ENCODE data around the gene ASPG. TPM values are rescaled to one million over a fixed set of nuclear protein-coding genes. Genes with fewer than 3 reads are reported as not detected.

ASPG gene
- total and polyA plus RNA-seq, 5 experiments from 2014 or later = not detected

DNA sequence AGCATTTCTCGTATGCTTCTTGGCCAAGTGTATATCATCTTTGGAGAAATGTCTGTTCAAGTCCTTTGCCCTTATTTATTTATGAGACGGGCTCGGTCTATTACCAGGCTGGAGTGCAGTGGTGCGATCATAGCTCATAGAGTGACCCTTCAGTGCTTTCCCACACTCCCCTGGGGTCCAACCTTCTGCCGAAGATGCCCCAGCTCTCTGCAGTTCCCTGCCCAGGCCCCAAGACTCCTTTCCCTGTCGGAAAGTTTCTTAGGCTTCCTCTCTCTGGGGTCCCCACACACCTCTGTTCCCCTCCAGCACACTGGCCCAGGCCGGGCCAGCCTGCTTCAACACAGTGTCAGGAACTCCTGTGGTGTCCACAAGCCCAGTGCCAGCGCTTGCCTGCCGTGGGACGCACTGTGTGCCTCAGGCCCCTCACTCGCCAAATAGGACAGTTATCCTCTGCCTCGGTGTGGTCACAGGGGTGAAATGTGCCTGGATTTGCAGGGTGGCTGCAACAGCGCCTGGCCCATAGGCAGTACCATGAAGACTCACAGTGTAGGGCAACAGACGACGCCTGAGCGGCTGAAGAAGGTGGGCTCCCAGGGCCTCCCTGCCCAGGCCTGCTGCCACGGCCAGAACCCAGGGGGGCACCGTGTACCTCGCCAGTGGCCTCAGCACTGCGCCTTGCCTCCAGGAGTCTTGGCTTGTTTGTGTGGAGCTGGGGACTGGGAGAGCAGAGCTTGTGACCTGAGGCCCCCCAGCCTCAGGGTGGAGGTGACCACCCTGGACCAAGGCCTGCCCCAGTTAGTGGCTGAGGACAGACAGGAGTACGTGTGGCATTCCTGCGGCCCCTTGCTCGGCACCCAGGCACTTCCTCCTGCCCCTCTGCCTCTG, 4.9 kb upstream of the ASPG start:
- Mint-ChIP-seq H3K27me3 (peaks cover 9 to 24% (median 14%) of the 10 kb centered on the region in 5 donors), H3K9me3 (no peaks in the 10 kb centered on the region), H3K36me3 (peaks cover 0 to 3% (median 0%) of the 10 kb centered on the region in 3 donors), H3K4me1 (peaks cover 2 to 20% (median 13%) of the 10 kb centered on the region in 4 donors), H3K4me3 (no peak overlapping the region), H3K27ac (no peak overlapping the region)
- POLR2A ChIA-PET = no interaction called here
- DNase-seq = peak in 1 of 10 donors; percentile 45
- no peak for ATAC-seq

DNA sequence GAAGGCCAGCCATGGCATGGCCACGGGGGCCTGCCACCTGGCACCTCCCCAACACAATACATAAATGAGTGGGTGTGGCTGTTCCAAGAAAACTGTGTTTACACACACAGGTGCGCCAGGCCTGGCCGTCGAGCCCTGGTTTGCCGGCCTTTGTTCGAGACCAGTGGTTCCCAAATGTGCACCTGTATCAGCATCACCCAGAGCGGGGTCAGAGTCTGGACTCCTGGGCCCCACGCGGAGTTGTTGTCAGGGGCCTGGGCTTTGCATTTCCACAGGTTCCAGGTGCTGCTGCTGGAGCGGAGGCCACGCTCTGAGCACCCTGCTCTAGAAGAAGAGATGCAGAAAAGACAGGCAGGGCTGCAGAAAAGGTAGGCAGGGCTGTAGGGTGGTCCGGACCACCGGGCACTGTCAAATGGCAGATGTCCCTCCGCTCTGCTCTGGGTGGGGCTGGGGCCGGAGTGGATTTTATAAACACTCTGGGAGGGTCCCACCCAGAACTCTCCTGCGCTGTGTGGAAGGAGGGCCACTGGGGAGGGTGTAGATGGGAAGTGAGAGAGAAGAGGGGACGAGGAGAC, 4.2 kb upstream of the ASPG start:
- peaks cover 0 to 3% (median 0%) of the 10 kb centered on the region in 3 donors for H3K36me3 Mint-ChIP-seq
- no peak for ATAC-seq
- no peaks in the 10 kb centered on the region for H3K9me3 Mint-ChIP-seq
- POLR2A ChIA-PET = no interaction called here
- H3K27me3 Mint-ChIP-seq = peaks cover 2 to 20% (median 12%) of the 10 kb centered on the region in 5 donors
- DNase-seq = peak in 2 of 10 donors; percentile 16 to 37
- no peak overlapping the region for H3K4me3 Mint-ChIP-seq
- H3K27ac Mint-ChIP-seq = no peak overlapping the region
- peaks cover 2 to 20% (median 13%) of the 10 kb centered on the region in 4 donors for H3K4me1 Mint-ChIP-seq

DNA sequence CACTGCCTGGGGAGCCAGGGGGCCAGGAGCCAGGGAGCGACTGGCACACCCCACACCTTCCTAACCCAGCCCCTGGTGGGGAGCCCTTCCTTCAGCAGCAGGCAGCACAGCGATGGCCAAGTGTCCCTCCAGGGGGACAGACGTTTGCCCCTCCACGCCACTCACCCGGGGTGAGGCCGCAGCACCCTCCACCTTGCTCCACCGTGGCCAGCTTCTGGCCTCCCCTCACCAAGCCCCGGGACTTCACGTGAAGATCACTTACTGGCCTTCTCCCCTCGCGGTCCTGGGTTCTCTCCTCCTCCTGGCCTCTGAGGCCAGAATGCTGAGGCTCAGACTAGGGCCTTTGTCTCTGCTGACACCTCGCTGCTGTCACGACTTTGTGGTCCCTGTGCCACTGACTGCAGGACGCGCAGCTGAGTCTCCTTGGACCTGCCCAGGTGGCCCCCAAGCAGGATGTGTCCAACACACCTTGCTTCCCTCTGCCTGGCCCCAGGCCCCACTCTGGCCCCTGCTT, 3.5 kb upstream of the ASPG start:
- POLR2A ChIA-PET = no interaction called here
- Mint-ChIP-seq H3K9me3 (no peaks in the 10 kb centered on the region), H3K27me3 (peaks cover 2 to 21% (median 10%) of the 10 kb centered on the region in 5 donors), H3K27ac (no peak overlapping the region), H3K36me3 (peaks cover 0 to 3% (median 0%) of the 10 kb centered on the region in 3 donors), H3K4me3 (no peak overlapping the region), H3K4me1 (peaks cover 2 to 20% (median 11%) of the 10 kb centered on the region in 4 donors)
- DNase-seq (peak in 1 of 10 donors; percentile 60), ATAC-seq (no peak)

DNA sequence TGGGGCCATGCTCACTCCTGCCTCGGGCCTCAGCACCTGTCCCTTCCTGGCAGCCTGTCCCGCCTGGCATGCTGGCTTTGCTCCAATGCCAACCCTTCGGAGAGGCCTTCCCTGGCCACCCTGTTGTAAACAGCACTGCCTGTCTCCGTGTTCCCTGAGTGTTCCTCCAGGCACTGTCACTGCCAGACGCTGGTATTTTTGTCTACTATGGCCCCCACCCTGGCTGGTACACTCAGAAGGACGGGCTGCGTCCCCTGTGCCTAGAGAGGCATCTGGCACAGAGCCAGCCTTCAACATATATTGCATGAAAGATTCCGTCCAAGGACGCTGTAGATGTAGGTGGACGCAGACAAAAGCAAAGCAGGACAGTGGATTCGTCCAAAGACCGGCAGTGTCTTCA, 2.7 kb upstream of the ASPG start:
- no peak overlapping the region for H3K4me3 Mint-ChIP-seq
- POLR2A ChIA-PET = no interaction called here
- H3K4me1 Mint-ChIP-seq = peaks cover 2 to 17% (median 9%) of the 10 kb centered on the region in 4 donors
- DNase-seq = peak in 1 of 10 donors; percentile 32
- ATAC-seq = no peak
- no peaks in the 10 kb centered on the region for H3K9me3 Mint-ChIP-seq
- peak overlapping the region in 1 of 10 donors; percentile 25 for H3K27ac Mint-ChIP-seq
- H3K36me3 Mint-ChIP-seq = peaks cover 0 to 3% (median 0%) of the 10 kb centered on the region in 3 donors
- peaks cover 6 to 27% (median 8%) of the 10 kb centered on the region in 5 donors for H3K27me3 Mint-ChIP-seq

DNA sequence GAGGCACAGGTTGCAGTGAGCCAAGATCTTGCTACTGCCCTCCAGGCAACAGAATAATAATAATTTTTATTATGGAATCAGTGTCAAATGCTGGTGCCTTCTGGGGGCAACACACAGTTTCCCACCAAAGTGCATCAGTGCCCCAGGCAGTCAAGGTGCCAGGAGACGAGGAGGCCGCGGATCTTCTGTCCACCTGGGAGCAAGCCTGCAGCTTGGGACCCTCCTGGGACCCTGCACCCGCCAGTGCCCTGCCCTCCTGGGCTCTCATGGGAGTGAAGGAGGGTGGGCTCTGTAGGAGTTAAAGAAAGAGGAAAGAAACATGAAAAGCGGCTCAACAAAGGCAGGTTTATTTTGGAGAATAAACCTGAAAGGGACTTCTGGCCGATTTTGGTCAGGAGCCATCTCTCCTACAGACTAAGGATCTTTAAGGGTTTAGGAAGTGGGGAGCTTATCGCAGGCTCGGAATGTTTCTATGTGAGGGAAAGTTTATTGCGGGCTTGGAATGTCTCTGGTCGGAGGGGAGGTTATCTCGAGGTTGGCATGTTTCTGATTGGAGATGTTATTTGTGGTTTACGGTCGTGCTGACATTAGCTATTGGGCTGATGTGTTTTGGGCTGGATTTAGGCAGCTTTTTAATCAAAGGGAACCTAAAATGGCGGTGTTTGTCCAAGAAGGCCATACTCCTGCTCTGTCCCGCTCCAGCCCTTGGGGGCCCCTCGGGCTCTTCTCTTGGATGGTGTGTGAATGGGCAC, 1.1 kb upstream of the ASPG start:
- DNase-seq (peak in 1 of 10 donors; percentile 42), ATAC-seq (no peak)
- Mint-ChIP-seq H3K36me3 (peaks cover 0 to 3% (median 0%) of the 10 kb centered on the region in 3 donors), H3K27ac (no peak overlapping the region), H3K4me1 (peaks cover 0 to 6% (median 2%) of the 10 kb centered on the region in 4 donors), H3K27me3 (peaks cover 5 to 28% (median 6%) of the 10 kb centered on the region in 5 donors), H3K4me3 (peak overlapping the region in 8 of 10 donors; percentile 8 to 75 (median 44)), H3K9me3 (no peaks in the 10 kb centered on the region)
- POLR2A ChIA-PET = no interaction called here

DNA sequence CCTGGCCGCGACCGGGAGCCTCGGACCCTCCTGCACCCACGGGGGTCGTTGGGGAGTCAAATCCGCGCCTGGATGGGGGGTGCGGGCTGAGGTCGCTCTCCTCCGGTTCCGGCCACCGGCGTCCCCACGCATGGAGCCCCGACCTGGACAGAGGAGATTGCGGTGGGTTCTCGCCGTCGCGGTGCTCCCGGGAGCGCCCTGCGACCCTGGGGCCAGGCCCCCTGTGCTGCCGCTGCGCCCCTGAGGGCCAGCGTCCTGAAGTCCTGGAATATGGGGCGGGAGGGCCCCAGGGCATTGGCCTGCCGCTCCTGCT, 345 bp downstream of the ASPG start:
- Mint-ChIP-seq H3K9me3 (no peaks in the 10 kb centered on the region), H3K4me1 (peaks cover 0 to 6% (median 2%) of the 10 kb centered on the region in 4 donors), H3K27ac (no peak overlapping the region), H3K4me3 (peak overlapping the region in 1 of 10 donors; percentile 26), H3K36me3 (peaks cover 0 to 3% (median 0%) of the 10 kb centered on the region in 3 donors), H3K27me3 (peaks cover 5 to 28% (median 6%) of the 10 kb centered on the region in 5 donors)
- ATAC-seq (no peak), DNase-seq (peak in 1 of 10 donors; percentile 3)
- POLR2A ChIA-PET = no interaction called here

DNA sequence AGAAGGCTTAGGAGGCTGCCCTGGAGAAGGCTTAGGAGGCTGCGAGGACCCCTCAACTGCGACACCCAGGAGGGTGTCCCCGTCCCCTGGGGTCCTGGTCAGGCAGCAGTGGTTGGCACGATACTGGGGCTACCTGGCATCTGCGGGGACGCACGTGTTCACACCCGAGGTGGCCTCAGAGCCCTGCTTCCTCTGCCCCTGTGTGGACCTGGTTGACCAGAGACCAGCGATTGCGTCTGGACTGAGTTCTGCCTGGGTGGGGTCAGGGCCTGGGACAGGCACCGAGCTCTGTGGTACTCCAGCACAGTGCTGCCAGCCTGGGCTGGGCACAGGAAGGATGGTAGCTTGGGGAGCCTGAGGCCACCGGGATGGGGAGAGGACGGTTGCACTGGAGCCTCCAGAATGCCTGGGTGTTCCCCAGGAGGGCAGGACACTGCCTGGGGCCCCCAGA, 735 bp downstream of the ASPG start:
- Mint-ChIP-seq H3K36me3 (peaks cover 0 to 3% (median 0%) of the 10 kb centered on the region in 3 donors), H3K27me3 (peaks cover 5 to 28% (median 6%) of the 10 kb centered on the region in 5 donors), H3K4me1 (peaks cover 0 to 6% (median 2%) of the 10 kb centered on the region in 4 donors), H3K9me3 (no peaks in the 10 kb centered on the region), H3K27ac (no peak overlapping the region), H3K4me3 (peak overlapping the region in 3 of 10 donors; percentile 39 to 57 (median 49))
- POLR2A ChIA-PET = no interaction called here
- DNase-seq (peak in 3 of 10 donors; percentile 1 to 50 (median 15)), ATAC-seq (no peak)

DNA sequence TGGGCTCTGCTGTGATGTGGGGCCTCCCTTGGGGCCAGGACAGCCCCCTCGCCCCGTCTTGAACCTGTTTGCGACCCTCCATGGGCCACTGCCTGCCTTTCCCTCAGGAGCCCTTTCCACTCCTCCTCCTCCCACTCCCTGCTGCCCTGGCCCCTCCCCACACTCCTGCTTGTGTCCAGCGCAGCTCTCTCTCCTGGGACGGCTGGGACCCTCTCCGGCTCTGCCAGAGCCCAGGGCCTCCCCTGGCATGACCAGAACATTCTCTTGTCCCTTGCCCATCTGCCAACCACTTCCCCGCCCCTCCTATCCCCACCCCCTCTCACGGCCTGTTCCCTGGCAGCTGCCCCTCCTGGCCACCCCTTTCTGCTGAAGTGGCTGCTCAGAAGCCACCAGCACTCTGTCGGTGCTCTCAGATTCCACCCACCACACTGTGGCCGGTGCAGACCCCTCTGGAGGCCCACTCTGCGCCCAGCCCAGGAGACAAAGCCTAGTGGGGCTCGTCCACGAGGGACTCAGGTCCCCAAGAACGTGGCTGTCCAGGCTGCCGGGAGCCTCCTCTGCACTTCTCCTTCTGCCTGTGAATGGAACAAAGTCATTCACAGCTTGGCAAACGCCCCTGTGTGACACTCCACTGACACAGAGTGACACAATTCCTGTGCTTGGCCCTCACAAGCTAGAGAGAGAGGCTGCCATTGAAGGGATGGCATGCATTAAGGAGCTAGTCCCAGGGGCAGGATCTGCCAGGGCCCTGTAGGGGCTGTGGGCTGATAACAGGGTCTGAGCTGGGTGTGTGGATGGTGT, 1.4 kb downstream of the ASPG start:
- Mint-ChIP-seq H3K4me1 (peaks cover 0 to 6% (median 2%) of the 10 kb centered on the region in 4 donors), H3K4me3 (peak overlapping the region in 5 of 10 donors; percentile 40 to 57 (median 46)), H3K27me3 (peaks cover 5 to 28% (median 6%) of the 10 kb centered on the region in 5 donors), H3K36me3 (peaks cover 0 to 3% (median 0%) of the 10 kb centered on the region in 3 donors), H3K9me3 (no peaks in the 10 kb centered on the region), H3K27ac (no peak overlapping the region)
- ATAC-seq (no peak), DNase-seq (peak in 3 of 10 donors; percentile 5 to 59 (median 16))
- POLR2A ChIA-PET = no interaction called here

DNA sequence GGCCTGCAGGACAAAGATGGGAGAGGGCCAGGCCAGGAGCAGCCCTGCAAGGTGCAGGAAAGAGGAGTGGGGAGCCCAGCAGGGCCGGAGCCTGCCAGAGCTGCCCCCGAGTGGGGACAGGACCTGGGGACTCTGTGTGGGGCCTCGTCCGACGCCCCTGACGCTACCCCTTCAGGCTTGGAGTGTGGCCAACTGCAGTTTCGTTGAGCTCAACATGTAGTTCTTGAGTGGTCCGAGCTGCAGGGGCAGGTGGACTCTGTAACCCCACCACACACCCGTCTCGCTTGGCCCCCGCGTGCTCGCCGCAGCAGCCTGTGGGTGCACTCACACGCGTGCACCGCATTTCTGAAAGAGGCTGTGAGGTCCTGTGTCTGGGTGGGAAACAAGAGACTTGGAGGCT, 2.0 kb downstream of the ASPG start:
- peak overlapping the region in 1 of 10 donors; percentile 59 for H3K27ac Mint-ChIP-seq
- DNase-seq = peak in 2 of 10 donors; percentile 2 to 16
- ATAC-seq = no peak
- no peak overlapping the region for H3K4me3 Mint-ChIP-seq
- no peaks in the 10 kb centered on the region for H3K9me3 Mint-ChIP-seq
- peaks cover 5 to 28% (median 6%) of the 10 kb centered on the region in 5 donors for H3K27me3 Mint-ChIP-seq
- H3K36me3 Mint-ChIP-seq = peaks cover 0 to 3% (median 0%) of the 10 kb centered on the region in 3 donors
- POLR2A ChIA-PET = no interaction called here
- H3K4me1 Mint-ChIP-seq = peaks cover 0 to 6% (median 2%) of the 10 kb centered on the region in 4 donors

DNA sequence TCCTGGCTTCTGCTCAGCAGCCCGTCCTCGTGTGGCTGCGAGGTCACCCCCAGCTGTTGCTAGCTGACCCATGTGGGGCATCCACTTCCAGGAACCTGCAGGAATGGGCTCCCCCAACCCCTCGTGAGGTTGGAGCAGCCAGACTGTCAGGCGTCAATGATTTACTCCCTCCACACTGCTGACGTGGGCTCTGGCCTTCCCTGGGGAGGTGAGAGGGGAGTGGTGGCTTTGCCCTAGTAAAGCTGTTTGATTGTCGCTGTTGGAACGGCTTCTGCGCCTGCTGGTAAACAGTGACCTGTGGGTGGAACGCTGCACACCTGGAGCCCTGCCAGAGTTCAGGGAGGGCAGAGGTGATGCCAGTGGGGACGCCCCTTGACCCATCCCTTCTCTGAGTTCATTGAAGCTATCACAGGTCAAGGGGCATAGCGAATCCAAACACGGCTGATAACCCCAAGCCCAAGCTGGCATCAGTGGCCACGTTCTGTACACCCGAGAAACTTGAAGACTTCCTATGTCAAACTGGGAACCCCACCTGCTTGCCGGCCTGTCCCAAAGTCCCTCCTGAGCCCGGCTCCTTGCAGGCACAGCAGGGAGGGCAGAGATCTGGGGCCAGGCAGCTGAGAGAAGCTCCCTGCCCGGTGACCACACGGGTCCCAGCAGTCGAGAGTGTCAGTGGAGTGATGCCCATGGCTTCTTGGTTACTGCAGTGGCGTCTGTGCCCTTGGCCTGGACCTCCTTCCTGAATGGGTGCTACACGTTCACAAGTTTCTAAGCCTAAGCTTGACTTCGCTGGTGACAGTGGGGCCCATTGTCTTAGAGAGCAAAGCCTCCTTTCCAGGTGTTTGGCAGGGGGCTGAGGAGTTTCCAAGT, 2.7 kb downstream of the ASPG start:
- POLR2A ChIA-PET = no interaction called here
- peaks cover 0 to 3% (median 0%) of the 10 kb centered on the region in 3 donors for H3K36me3 Mint-ChIP-seq
- peak in 1 of 10 donors; percentile 49 for DNase-seq
- H3K27me3 Mint-ChIP-seq = peaks cover 5 to 28% (median 6%) of the 10 kb centered on the region in 5 donors
- H3K27ac Mint-ChIP-seq = peak overlapping the region in 1 of 10 donors; percentile 79
- H3K4me1 Mint-ChIP-seq = peaks cover 0 to 6% (median 2%) of the 10 kb centered on the region in 4 donors
- H3K4me3 Mint-ChIP-seq = no peak overlapping the region
- no peak for ATAC-seq
- no peaks in the 10 kb centered on the region for H3K9me3 Mint-ChIP-seq
